Astrocyte (in vitro differentiated cells and primary cell): ENCODE data around the gene TOMM22. TPM values are rescaled to one million over a fixed set of nuclear protein-coding genes. Genes with fewer than 3 reads are reported as not detected.

Source experiments
- DNase-seq: peaks from one replicate; pipeline ENCODE4 v3.0.0-alpha.2; 2010; ENCODE audit warnings: low read depth
- FAIRE-seq: peaks from 2 replicates; lab custom pipeline; 2011; peaks lifted over from hg19 to GRCh38; lab: Jason Lieb, UNC
- H2AFZ ChIP-seq: 2 replicates; pipeline ENCODE4 v1.6.0; 2012; ENCODE audit warnings: low read depth, low read length, inconsistent platforms
- H3K27ac ChIP-seq: 2 replicates; pipeline ENCODE4 v1.5.1; 2011; ENCODE audit warnings: low read depth, low read length, inconsistent platforms
- H3K27me3 ChIP-seq: 2 replicates; pipeline ENCODE4 v1.6.0; 2011; ENCODE audit warnings: low read length, inconsistent platforms; ENCODE audit not compliant: insufficient read depth
- H3K36me3 ChIP-seq: 2 replicates; pipeline ENCODE4 v1.5.1; 2011; ENCODE audit warnings: low read length, inconsistent platforms; ENCODE audit not compliant: insufficient read depth
- H3K4me1 ChIP-seq: 2 replicates; pipeline ENCODE4 v1.5.1; 2011; ENCODE audit warnings: low read length, inconsistent platforms; ENCODE audit not compliant: insufficient read depth
- H3K4me2 ChIP-seq: 2 replicates; pipeline ENCODE4 v1.6.0; 2012; ENCODE audit warnings: low read length, inconsistent platforms
- H3K4me3 ChIP-seq: 2 replicates; pipeline ENCODE4 v1.5.1; 2011; ENCODE audit warnings: low read depth, mild to moderate bottlenecking, low read length, inconsistent platforms; ENCODE audit not compliant: insufficient read depth
- H3K79me2 ChIP-seq: 2 replicates; pipeline ENCODE4 v1.6.0; 2012; ENCODE audit warnings: mild to moderate bottlenecking, low read length, inconsistent platforms; ENCODE audit not compliant: insufficient read depth
- H3K9ac ChIP-seq: 2 replicates; pipeline ENCODE4 v1.6.0; 2012; ENCODE audit warnings: mild to moderate bottlenecking, low read length, inconsistent platforms
- H3K9me3 ChIP-seq: 2 replicates; pipeline ENCODE4 v1.5.1; 2012; ENCODE audit warnings: low read depth, mild to moderate bottlenecking, low read length, inconsistent platforms; ENCODE audit not compliant: insufficient read depth
- H4K20me1 ChIP-seq: 2 replicates; pipeline ENCODE4 v1.6.0; 2012; ENCODE audit warnings: low read length, inconsistent platforms; ENCODE audit not compliant: insufficient read depth
- H3K27ac Mint-ChIP-seq: one replicate; pipeline ENCODE4 v1.8.0; 2021; ENCODE audit warnings: mild to moderate bottlenecking, mixed read lengths; ENCODE audit not compliant: unreplicated experiment
- H3K27me3 Mint-ChIP-seq: one replicate; pipeline ENCODE4 v1.8.0; 2021; ENCODE audit warnings: low read depth, mixed read lengths; ENCODE audit not compliant: unreplicated experiment
- H3K36me3 Mint-ChIP-seq: one replicate; pipeline ENCODE4 v1.8.0; 2021; ENCODE audit warnings: low read depth, mixed read lengths; ENCODE audit not compliant: unreplicated experiment
- H3K4me1 Mint-ChIP-seq: one replicate; pipeline ENCODE4 v1.8.0; 2021; ENCODE audit warnings: low read depth, mixed read lengths; ENCODE audit not compliant: unreplicated experiment
- H3K4me3 Mint-ChIP-seq: one replicate; pipeline ENCODE4 v1.8.0; 2021; ENCODE audit warnings: mild to moderate bottlenecking, moderate library complexity, mixed read lengths; ENCODE audit not compliant: unreplicated experiment
- H3K9me3 Mint-ChIP-seq: one replicate; pipeline ENCODE4 v1.8.0; 2021; ENCODE audit warnings: mild to moderate bottlenecking, mixed read lengths; ENCODE audit not compliant: unreplicated experiment
- EZH2 ChIP-seq: IDR thresholded peaks from 2 replicates; pipeline ENCODE4 v1.6.1; 2012; ENCODE audit warnings: mild to moderate bottlenecking, low read length, inconsistent platforms; ENCODE audit not compliant: insufficient read depth
- total RNA-seq: library from RNA; stranded (reverse); gene quantifications from 2 replicates; pipeline ENCODE4 v1.2.1, GENCODE V29; 2021
- TF ChIP-seq, protein P1 (sequence below): IDR thresholded peaks from 2 replicates; pipeline ENCODE4 v1.5.1; 2011; ENCODE audit warnings: low read depth, mild to moderate bottlenecking, inconsistent platforms, low read length, moderate library complexity; ENCODE audit not compliant: insufficient read depth

The TOMM22 gene
- total RNA-seq, 1 donor from 2014 or later = 77.8 TPM

- DNase-seq (no peak), FAIRE-seq (no peak)
- Mint-ChIP-seq H3K4me3 (no peak overlapping the region), H3K9me3 (no peaks in the 10 kb centered on the region), H3K27me3 (no peaks in the 10 kb centered on the region), H3K27ac (no peak overlapping the region), H3K4me1 (no peaks in the 10 kb centered on the region), H3K36me3 (peaks cover 18% of the 10 kb centered on the region)
- no peaks in the 10 kb centered on the region for H3K9me3 ChIP-seq
- no peak overlapping the region for H2AFZ ChIP-seq
- H3K79me2 ChIP-seq = no peaks in the 10 kb centered on the region
- no peaks in the 10 kb centered on the region for H3K36me3 ChIP-seq
- no peak overlapping the region for H3K4me2 ChIP-seq
- H3K27ac ChIP-seq = no peak overlapping the region
- no peaks in the 10 kb centered on the region for H3K27me3 ChIP-seq
- H4K20me1 ChIP-seq = no peaks in the 10 kb centered on the region
- no peak overlapping the region for H3K9ac ChIP-seq
- TF ChIP-seq, protein P1, sequence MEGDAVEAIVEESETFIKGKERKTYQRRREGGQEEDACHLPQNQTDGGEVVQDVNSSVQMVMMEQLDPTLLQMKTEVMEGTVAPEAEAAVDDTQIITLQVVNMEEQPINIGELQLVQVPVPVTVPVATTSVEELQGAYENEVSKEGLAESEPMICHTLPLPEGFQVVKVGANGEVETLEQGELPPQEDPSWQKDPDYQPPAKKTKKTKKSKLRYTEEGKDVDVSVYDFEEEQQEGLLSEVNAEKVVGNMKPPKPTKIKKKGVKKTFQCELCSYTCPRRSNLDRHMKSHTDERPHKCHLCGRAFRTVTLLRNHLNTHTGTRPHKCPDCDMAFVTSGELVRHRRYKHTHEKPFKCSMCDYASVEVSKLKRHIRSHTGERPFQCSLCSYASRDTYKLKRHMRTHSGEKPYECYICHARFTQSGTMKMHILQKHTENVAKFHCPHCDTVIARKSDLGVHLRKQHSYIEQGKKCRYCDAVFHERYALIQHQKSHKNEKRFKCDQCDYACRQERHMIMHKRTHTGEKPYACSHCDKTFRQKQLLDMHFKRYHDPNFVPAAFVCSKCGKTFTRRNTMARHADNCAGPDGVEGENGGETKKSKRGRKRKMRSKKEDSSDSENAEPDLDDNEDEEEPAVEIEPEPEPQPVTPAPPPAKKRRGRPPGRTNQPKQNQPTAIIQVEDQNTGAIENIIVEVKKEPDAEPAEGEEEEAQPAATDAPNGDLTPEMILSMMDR = no peak
- no peak for TF ChIP-seq EZH2
- no peak overlapping the region for H3K4me3 ChIP-seq
- no peaks in the 10 kb centered on the region for H3K4me1 ChIP-seq
Measured at GRCh38 chr22:38645430-38645829, 36.3 kb upstream of the TOMM22 start.

DNA sequence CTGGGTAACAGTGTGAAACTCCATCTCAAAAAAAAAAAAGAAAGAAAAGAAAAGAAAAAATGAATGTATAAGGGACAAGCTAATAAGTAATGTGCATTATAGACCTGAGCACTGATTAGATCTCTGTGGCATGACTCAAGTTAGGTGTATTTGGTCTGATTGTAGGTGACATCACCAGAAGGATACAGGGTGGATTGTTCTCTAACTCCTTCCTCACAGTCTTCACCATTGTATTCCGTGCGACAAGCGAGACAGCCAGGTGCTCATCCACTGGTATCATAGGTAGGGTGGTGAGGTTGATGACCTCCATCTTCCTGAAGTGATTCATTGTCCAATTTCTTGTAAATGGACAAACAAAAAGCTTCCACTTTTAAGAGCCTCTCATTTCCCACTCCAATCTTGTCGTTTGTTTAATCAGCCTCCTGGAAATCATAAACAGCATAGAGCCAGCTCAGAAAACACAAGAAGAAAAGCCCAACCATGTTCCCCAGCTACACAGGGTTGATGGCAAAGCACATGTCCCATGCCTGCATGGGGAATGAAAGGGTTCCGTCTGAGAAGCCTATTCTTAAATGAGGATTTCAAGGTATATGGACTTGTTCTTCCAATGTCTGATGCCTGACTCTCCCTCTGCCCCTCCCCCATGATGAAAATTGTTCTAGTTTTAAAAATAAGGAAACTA, 31.8 kb upstream of the TOMM22 start:
- no peak overlapping the region for H3K9ac ChIP-seq
- H3K4me1 Mint-ChIP-seq = no peaks in the 10 kb centered on the region
- DNase-seq = no peak
- H4K20me1 ChIP-seq = no peaks in the 10 kb centered on the region
- H3K36me3 ChIP-seq = no peaks in the 10 kb centered on the region
- H2AFZ ChIP-seq = no peak overlapping the region
- no peaks in the 10 kb centered on the region for H3K9me3 ChIP-seq
- H3K4me2 ChIP-seq = no peak overlapping the region
- no peak overlapping the region for H3K27ac Mint-ChIP-seq
- no peaks in the 10 kb centered on the region for H3K27me3 ChIP-seq
- peaks cover 10% of the 10 kb centered on the region for H3K36me3 Mint-ChIP-seq
- H3K4me3 ChIP-seq = no peak overlapping the region
- no peaks in the 10 kb centered on the region for H3K9me3 Mint-ChIP-seq
- H3K4me3 Mint-ChIP-seq = no peak overlapping the region
- no peak for FAIRE-seq
- H3K27me3 Mint-ChIP-seq = no peaks in the 10 kb centered on the region
- no peaks in the 10 kb centered on the region for H3K4me1 ChIP-seq
- H3K27ac ChIP-seq = no peak overlapping the region
- TF ChIP-seq, protein P1 = no peak
- no peak for TF ChIP-seq EZH2
- no peaks in the 10 kb centered on the region for H3K79me2 ChIP-seq

- DNase-seq (no peak), FAIRE-seq (no peak)
- no peak overlapping the region for H3K4me3 ChIP-seq
- no peaks in the 10 kb centered on the region for H4K20me1 ChIP-seq
- H3K4me1 ChIP-seq = peaks cover 14% of the 10 kb centered on the region
- no peak overlapping the region for H3K27ac Mint-ChIP-seq
- no peaks in the 10 kb centered on the region for H3K36me3 ChIP-seq
- no peak overlapping the region for H3K4me3 Mint-ChIP-seq
- H3K36me3 Mint-ChIP-seq = peaks cover 8% of the 10 kb centered on the region
- H3K4me2 ChIP-seq = no peak overlapping the region
- no peak overlapping the region for H3K27ac ChIP-seq
- no peaks in the 10 kb centered on the region for H3K9me3 ChIP-seq
- no peaks in the 10 kb centered on the region for H3K27me3 Mint-ChIP-seq
- H3K27me3 ChIP-seq = no peaks in the 10 kb centered on the region
- no peak overlapping the region for H2AFZ ChIP-seq
- H3K79me2 ChIP-seq = peaks cover 13% of the 10 kb centered on the region
- no peaks in the 10 kb centered on the region for H3K9me3 Mint-ChIP-seq
- no peak for TF ChIP-seq EZH2
- TF ChIP-seq, protein P1 = no peak
- H3K4me1 Mint-ChIP-seq = peaks cover 6% of the 10 kb centered on the region
- H3K9ac ChIP-seq = no peak overlapping the region
Measured at GRCh38 chr22:38652859-38653258, 28.9 kb upstream of the TOMM22 start.
